Peyer's patch (tissue), 4 donors: Measurements from ENCODE around the gene FAM163A.

Experiments used
- POLR2A ChIP-seq, 2 donors: fragments of 450-650 bp; IDR thresholded peaks; one replicate each; pipeline ENCODE4 v1.5.1; 2017; ENCODE audit warnings: antibody characterized with exemption in 2 of 2, mild to moderate bottlenecking in 2 of 2, moderate library complexity in 2 of 2
- TF ChIP-seq, protein P1 (sequence below), 6 experiments: fragments of 450-650 bp in 4 of 6; fragments of 200-600 bp in 2 of 6; sonication (generic) in 1 of 6; IDR thresholded peaks; one replicate each; pipeline ENCODE4 v1.5.1; 2017 to 2019; ENCODE audit warnings: antibody characterized with exemption in 6 of 6, mild to moderate bottlenecking in 3 of 6, moderate library complexity in 1 of 6

DNA sequence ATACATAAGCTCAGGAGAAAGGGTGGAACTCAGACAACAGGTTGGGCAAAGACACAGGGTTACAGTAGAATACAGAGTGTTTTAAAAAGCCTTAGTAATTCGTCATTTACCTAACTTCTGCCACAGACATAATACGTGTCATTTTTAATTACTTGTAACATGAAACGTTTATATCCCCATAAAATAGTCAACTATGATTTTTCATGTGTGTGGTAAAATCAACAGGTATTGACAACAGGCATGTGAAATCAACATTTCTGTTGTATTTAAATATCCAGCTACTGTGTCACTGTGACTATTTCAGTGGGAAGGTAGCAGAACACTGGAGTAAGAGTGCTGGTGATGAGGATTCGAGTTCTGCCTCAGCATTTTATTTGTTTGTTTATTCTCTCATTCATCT, 5.7 kb downstream of the FAM163A start:
- TF ChIP-seq, protein P1, sequence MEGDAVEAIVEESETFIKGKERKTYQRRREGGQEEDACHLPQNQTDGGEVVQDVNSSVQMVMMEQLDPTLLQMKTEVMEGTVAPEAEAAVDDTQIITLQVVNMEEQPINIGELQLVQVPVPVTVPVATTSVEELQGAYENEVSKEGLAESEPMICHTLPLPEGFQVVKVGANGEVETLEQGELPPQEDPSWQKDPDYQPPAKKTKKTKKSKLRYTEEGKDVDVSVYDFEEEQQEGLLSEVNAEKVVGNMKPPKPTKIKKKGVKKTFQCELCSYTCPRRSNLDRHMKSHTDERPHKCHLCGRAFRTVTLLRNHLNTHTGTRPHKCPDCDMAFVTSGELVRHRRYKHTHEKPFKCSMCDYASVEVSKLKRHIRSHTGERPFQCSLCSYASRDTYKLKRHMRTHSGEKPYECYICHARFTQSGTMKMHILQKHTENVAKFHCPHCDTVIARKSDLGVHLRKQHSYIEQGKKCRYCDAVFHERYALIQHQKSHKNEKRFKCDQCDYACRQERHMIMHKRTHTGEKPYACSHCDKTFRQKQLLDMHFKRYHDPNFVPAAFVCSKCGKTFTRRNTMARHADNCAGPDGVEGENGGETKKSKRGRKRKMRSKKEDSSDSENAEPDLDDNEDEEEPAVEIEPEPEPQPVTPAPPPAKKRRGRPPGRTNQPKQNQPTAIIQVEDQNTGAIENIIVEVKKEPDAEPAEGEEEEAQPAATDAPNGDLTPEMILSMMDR (IDR thresholded peaks at IDR 0.05), result no peak
- no peak for TF ChIP-seq POLR2A (IDR thresholded peaks at IDR 0.05)
